Femur (tissue), 1 donor: ENCODE data around the gene ABHD6.
"Not testable (repeated sequence)": the region's sequence is repeated elsewhere in the genome, so short reads cannot be mapped to it uniquely, and the experiment has no call there.

Source experiments
- DNase-seq: peaks from one replicate; pipeline ENCODE4 v3.0.0-alpha.2; 2017

Gene ABHD6, protein sequence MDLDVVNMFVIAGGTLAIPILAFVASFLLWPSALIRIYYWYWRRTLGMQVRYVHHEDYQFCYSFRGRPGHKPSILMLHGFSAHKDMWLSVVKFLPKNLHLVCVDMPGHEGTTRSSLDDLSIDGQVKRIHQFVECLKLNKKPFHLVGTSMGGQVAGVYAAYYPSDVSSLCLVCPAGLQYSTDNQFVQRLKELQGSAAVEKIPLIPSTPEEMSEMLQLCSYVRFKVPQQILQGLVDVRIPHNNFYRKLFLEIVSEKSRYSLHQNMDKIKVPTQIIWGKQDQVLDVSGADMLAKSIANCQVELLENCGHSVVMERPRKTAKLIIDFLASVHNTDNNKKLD

DNA sequence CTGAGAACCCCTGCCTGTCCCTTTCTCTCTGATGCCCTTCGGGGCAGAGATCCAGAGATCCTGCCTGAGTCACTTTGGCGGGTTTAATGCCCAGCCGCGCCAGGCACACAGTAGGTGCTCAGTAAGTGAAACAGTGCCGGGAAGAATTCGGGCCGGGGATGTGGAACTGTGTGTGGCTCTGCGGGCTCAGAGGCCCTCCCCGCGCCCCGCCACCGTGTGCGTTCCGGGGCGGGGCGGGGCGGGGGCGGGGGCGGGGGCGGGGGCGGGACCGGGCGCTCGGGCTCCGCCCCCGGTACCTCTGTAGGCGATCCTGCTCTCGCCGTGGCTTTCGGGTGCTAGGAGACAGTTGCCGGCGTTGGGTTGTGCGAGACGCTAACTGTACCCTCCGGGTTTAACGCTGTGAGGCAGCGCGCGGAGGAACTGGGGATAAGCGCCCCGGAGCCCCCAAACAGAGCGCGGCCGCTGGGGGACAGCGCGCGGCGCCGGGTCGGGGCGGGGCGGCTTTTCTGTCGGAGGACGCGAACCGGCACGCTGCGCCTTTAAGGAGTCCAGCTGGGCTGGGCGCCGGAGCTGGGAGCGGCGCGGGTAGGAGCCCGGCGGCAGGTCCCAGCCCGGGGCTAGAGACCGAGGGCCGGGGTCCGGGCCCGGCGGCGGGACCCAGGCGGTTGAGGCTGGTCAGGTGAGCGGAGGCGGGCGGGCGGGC is at the start of gene ABHD6:
Gene ABHD6 (plus strand): TSS at position 555 of the 703 bp plus-strand sequence. CDS start 18,795 bp downstream, outside the sequence.
- DNase-seq, result peak; percentile 83

DNA sequence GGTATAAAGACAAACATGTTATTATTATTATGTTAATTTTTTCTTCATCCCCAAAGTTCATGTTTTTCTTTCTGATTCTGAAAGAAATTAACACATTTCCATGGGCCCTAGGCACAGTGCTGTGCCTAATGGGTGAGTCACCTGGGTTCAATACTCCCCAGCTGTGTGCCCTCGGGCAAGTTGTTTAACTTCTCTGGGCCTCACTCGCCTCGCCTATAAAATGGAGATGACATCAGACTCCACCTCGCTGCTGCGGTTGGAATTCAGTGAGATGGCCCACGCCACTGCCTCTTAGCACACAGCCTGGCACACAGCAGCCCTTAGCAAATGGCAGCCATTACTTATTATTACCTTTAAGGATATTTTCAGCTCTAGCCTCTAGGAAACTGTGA is 49.4 kb upstream of the ABHD6 start:
- DNase-seq, result no peak

DNA sequence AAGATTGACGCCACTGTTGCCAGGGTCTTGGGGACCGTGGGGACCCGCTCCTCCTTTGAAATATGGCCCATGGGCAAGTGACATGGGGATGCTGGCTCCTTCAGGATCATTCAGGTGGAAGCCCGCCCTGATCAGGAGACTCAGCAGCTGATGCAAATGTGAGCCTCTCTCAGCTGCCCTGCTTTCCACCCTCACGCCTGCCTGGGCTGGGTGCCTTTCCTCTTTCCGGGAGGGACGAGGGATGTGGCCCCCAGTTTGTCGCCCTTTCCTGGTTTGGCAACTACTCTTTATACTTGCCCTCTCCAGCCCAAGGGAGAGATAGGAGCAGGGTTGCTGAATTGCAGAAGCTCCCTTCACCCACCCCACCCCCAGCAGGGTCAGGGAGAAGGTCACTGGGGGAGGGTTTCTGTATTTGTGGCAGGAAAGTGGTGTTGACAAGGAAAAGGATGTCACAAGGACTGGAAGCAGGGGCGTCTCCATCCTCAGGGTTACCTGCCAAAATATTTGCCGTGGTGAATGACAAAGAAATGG is 48.6 kb upstream of the ABHD6 start:
- no peak for DNase-seq

DNA sequence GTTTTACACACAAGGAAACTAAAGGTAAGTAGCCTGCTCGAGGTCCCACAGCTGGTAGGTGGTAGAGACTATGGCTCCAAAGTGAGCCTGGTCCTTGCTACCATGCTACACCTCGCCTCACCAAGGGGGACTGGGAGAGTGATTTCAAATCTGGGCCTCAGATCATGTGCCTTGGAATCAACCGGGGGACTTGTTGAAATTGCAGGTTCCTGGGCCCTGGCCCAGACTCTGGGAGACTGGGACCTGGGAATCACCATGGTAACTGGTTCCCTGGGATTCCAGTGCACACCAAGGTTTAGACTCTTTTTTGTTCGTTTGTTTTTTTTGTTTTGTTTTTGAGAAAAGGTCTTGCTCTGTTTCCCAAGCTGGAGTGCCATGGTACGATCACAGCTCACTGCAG is 47.9 kb upstream of the ABHD6 start:
- no peak for DNase-seq

DNA sequence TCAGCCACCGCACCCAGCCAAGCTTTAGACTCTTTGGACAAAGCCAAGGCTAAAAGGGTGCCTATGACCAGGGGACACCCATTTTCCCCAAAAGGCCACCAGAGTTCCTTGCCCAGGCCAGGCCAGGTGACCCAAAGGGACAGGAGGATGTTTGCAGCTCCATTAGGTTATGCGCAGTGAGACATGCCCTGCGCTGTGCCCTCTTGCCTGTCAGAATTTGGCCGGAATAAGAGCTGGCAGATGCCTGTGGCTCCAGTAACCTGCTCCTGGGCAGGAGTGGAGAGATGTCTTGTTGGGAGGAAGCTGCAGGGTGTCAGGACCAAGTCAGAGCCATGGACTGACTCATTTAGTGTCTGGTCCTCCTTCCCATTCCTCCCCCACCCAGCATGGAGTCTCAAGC is 47.3 kb upstream of the ABHD6 start:
- no peak for DNase-seq

DNA sequence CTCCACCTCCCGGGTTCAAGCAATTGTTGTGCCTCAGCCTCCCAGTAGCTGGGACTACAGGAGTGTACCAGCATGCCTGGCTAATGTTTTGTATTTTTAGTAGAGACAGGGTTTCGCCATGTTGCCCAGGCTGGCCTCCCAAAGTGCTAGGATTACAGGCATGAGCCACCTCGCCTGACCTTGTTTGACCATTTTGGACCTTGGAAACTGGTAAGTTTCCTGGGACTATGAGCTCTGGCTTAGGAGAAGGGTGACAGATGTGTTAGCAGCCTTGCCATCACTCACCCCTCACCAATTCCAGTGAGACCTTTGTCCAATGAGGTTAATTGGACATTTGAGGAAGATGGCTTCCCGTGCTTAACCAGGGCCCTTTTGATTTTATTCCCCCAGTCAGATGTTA is 46.7 kb upstream of the ABHD6 start:
- no peak for DNase-seq

DNA sequence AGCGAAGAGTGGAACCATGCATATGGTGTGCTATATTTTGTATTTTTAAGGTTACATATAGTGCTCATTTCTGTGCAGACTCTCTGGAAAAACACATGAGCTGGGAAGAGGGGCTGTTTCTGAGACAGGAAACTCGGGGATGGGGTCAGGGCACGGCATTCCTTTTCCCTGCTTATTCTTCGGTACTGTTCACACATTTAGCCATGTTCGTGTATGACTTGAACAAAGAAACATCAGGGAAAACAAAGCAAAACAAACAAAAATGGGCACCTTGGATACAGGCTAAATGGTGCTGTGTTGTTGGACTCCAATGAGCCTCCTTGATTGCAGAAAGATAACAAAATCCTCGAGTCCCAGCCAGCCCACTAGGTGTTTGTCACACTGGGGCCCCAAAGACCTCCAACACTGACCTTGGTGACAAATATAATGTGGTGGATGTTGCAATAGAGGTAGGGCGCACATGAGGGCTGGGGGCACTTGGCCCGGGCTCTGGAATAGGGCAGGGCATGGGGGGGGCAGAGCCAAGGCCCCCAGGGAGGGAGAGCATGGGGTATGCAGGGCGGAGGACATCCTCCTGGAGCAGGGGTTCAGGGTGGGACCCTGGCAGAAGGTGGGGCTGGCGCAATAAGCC is 46.1 kb upstream of the ABHD6 start:
- no peak for DNase-seq

DNA sequence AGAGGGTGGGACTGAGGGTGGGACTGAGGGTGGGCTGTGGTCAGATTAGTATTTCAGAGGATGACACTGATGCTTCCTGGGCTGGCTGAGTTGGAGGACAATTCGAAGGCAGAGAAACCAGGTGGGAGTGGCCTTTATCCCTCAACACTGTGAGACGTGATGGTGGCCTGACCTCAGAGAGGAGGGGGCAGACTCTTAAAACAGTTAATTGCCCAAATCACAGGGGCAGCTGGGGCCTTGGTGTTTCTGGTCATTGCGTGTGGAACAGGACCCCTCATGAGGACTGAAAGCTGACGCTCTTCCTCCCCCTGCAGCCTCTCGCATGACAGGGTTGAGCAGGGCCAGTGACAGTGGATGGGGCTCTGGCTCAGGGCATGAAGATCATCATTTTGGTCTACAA is 45.5 kb upstream of the ABHD6 start:
- DNase-seq, result no peak

DNA sequence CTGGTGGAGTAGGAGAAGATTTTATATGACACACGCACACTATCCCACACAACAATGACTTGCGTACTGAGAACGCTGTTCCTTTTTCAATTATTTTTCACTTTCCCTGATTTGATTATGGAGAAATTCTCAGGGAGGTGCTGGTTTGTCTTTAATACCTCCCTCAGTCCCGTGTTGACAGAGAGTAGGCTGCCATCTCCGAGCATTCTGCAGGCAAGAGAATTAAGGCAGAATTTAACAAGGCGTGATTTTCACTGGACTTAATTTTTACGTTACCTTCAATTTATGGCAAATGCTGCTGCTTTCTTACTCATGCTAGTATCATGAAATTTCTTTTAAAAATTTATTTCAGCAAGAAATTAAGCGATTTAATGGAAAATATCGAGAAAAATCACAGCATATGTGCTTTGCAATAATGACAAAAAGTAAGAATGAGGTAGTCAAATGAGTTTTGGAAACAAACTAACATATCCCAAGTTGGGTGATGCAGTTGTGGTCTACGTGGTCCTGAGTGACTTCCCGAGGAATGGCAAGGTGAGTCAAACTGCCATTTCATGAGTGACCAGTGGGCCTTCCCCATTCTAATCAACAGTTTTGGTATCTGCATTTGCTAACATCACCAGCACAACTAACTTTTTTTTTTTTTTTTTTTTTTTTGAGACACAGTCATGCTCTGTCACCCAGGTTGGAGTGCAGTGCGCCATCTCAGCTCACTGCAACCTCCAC is 43.7 kb upstream of the ABHD6 start:
- DNase-seq, result no peak

DNA sequence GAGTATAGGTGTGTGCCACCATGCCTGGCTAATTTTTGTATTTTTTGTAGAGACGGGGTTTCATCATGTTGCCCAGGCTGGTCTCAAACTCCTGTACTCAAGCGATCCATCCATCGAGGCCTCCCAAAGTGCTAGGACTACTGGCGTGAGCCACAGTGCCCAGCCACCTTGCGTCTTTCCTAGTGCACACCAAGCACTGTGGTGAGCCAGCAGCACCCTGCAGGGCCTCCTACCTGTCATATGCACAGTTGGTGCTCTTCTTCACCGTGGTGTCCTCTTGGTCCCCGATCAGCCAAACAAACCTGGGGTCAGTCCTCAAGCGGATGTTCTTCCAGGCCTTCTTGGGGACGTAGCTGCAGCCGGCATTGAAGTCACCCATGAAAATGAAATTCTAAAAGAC is 40.0 kb upstream of the ABHD6 start:
- no peak for DNase-seq

DNA sequence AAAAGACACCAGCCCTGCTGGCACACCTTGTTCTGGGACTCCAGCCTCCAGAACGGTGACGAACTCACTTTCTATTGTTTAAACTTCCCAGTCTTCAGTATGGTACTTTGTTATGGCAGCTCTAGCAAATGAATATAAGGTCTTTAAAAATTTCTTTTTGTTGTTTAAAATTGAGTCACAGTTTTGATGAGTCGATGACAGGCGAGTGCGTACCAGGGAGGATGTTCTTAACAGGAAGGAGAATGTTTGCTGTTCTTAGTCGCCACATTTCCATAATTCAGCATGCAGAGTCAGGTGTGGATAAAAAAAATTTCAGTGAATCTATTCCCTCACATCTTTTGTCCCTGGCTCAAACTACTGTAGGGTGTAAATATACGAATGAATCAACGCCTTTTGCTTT is 39.2 kb upstream of the ABHD6 start:
- DNase-seq, result no peak

DNA sequence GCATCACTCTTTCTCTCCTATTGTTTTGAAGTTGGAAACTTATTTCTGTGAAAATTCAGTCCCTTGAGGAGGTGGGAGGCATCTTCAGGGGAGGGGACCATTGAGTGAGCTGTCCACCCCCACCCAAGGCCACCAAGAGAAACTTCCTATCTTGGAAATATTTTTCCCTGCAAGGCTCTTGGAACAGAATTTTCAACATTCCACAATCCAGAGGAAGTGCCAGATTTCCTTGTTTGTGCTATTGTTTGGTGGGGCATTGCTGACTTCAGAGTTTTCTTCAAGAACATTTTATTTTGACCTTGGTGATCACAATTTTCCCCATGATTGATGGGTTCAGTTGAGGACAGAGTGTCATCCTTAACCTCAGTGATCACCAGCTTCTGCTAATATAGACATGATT is 38.8 kb upstream of the ABHD6 start:
- no peak for DNase-seq

DNA sequence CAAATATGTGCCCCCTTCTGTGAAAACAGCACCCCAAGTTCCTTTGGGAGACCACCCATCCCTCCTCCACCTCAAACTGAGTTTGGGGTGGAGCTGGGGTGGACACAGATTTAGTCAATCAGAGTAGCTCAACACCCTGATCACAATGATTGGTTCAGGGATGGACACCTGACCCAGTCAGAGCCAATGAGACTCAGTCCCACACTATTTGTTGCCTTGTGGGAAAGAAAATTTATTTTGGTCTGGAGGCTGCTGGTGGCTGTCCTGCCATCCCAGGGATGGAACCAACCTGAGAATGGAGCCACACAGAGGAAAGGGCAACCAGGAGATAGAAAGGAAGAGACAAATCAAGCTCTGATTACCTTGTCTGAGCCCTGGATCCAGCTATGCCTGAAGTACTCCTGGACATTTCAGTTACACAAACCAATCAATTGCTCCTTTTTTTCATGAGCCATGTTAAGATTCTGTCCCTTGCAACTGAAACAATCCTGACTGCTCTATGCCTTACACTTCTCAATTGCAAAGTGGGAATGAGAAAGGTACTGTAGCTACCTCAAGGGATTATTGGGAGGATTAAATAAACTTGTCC is 37.4 kb upstream of the ABHD6 start:
- no peak for DNase-seq

DNA sequence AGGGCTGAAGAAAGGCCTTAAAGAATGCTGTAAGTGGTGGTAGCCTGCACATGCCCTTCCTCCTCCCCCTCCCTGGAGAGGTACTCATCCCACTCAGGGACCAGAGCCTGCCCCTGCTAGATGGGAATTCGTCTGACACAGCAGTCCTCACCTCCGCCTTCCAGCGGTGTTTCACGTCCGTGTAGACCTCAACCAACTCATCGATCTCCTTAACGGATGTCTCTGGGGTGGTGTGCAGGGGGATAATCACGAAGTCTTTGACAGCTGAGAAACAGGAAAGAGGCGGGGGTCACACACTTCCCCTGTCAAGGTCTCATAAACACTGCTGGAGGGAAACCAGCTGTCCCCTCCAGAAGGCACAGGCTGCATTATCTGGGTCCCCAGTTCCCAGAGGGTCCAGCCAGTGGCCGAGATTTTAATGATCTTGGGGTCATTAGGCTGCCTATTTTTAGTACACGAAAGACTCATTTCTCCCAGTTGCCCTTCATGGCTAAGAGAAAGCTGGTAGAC is 36.7 kb upstream of the ABHD6 start:
- DNase-seq, result no peak

DNA sequence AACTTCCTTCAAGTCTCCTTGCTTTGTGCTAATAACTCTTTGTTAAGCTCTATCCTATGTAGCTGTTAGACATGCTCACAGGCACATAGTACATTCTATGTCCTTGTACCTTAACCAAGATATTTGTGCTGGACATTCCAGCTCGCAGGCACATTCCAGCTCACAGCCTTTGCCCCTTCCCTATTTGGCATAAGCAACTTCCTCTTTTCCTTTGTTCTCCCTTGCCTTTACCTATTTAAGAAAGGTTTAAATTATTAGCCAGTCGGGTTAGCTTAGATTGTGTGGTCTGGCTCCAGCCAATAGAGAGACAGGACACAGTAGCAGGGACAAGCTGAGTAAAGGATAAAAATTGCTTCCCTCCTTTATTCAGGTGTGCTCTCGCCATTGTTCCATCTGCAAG is 36.1 kb upstream of the ABHD6 start:
- not testable (repeated sequence) for DNase-seq

DNA sequence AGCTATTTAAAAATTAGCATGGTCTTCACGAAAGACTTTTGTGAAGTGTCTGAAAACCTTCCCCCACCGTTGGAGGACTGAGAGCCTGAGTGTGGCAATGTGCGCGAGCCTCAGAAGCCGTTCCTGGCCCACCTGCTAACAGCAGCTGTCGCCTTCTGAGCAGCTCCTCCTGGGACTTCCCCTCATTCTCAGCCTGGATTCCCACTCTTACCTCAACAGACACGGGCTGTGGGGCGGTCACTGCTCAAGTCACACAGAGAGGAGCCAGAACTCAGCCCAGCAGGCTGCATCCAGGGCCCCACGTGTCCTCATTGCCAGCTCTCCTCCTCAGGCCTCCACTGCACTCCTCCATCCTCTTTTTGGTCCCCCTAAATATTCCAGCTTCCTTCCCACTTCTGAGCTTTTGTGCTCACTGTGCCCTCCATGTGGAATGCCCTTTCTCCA is 34.7 kb upstream of the ABHD6 start:
- peak; percentile 53 for DNase-seq

DNA sequence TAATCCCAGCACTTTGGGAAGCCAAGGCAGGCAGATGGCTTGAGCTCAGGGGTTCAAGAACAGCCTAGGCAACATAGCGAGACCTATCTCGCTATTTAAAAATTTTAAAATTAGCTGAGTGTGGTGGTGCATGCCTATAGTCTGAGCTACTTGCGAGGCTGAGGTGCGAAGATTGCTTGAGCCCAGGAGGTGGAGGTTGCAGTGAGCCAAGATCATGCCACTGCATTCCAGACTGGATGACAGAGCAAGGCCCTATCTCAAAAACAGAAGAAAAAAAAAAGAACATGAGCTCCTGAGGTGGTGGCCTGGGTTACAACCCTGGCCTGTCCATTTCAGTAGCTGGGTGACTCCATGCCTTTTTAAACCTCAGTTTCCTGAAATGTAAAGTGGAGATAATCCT is 34.1 kb upstream of the ABHD6 start:
- DNase-seq, result no peak

DNA sequence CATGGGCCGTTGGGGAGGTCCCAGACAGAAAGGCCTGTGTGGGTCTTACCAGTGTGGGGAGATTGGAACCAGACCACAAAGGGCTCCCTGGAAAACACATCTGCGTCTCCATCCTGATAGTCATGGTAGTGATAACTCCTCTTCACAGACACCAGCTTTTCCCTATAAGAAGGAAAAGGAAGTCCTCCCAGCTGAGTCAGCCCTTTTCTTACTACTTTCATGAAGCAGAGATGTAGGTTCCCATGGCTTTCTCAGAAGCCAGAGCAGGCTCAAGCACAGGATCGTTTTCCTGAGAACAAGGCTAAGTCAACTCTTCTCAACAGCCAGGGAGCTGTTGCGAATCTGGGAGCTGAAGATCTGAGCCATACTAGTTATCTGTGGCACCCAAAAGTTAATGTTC is 32.9 kb upstream of the ABHD6 start:
- no peak for DNase-seq

DNA sequence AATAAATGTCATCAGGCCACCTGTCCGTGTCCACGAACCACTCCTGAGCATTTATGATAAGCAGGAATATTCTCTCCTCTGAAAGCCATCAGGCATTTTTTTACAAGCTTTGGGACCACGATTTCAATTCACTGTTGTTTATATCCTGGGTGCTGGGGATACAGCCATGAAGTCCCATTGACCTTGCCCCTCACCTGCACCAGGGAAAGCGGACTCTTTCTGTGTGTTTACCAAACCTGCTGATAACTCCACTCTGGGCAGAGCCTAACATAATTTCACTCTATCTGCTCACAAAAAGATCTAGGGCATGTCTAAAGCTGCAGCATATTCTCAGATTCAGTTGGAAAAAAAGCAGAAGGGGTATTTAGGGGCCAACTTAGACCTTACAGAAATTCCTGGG is 31.6 kb upstream of the ABHD6 start:
- no peak for DNase-seq

DNA sequence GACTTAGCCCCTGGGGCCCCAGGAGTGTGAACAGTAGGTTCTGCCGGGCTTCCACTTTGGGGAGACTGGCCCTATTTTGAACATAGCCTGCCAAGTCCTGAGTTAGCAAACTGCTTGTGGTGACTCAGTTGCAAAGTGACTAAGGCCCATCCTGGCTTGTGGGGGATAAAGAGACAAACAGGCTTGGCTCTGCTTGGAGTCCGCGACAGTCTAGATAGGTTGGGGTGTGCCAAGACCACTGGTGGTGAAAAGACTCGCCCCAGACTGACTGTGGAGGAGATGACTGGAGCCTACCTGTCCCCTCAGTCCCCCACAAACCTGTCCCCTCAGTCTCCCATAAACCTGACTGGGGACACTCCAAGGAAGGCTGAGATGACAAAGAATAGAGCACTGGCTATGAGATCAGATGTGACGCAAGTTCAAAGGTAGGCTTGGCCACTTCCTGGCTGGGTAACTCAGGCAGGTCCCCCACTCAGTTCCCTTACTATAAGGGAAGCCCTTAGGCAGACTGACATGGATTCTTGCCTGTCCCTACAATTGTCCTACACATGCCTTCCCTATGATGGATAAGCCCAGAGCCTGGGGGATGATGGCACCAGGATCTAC is 31.1 kb upstream of the ABHD6 start:
- DNase-seq, result no peak

DNA sequence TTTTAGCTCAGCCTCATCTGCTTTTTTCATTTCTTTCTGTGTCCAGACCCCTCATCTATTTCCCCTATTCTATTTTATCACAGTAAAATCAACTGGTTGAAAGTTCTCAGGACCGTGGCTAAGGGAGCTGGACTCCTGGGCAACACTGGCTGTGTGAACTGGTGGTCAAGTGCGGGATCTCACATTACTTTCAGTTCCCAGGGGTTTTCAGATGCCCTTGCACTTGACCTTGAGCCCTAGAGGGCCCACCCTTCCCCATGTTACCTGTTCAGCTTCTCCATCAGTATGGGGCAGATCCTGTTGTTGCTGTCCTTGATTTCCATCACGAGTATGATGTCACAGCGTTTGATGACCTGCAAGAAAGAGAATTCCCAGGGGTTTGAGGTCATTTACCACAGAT is 29.6 kb upstream of the ABHD6 start:
- no peak for DNase-seq

DNA sequence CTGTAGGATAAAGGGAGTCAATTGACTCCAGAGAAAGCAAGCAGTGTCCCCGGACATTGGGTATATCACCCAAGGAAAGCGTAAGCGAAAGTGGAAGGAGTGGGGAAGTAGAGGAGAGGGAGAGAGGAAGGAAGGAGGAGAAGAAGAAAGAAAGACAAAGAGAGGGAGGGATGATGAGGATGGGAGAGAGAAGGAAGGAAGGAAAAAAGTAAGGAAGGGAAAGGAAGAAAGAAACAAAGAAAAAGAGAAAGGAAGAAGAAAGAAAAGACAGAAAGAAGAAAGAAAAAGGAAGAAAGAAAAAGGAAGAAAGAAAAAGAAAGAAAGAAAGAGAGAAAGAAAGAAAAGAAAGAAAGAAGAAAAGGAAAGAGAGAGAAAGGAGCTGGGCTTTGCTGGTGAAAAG is 27.7 kb upstream of the ABHD6 start:
- no peak for DNase-seq
